Epidermal melanocyte (primary cell): ENCODE measurements around the gene SLC25A17.
"Not testable (repeated sequence)": the region's sequence is repeated elsewhere in the genome, so short reads cannot be mapped to it uniquely, and the experiment has no call there.

ENCODE experiments used
- DNase-seq: peaks from one replicate; pipeline ENCODE4 v3.0.0; 2011; ENCODE audit warnings: low spot score; ENCODE audit not compliant: insufficient read length

Gene SLC25A17

GRCh38 chr22:40720538-40721256 lies 98.4 kb downstream of the SLC25A17 start:
- no peak for DNase-seq

- DNase-seq: not testable (repeated sequence)
These were observed 99.0 kb downstream of the SLC25A17 start for GRCh38 chr22:40720156-40720537.
